K562 (cell line): ENCODE data around the gene CNPY2. TPM values are rescaled to one million over a fixed set of nuclear protein-coding genes. Genes with fewer than 3 reads are reported as not detected.

ENCODE experiments used
- ATAC-seq: fragments of 200-7000 bp; cut with Tn5 transposase; 3 replicates; pipeline ENCODE4 v1.9.1; 2020; ENCODE audit warnings: moderate library complexity
- BruUV-seq: library from RNA; stranded (reverse); fragments of 400-500 nt; replicated peaks from 2 replicates; lab custom pipeline; 2021; lab: Mats Ljungman, UMichigan
- CTCF ChIA-PET: fragments of 300-600 bp; formaldehyde crosslinking; extraction: SDS; loops from one replicate; lab custom pipeline; 2021; ENCODE audit warnings: low intra/inter-chr PET ratio; lab: Yijun Ruan, JAX
- POLR2A ChIA-PET: fragments of 300-600, 350-650 bp; sonication (Branson Sonifier 250); formaldehyde crosslinking; extraction: SDS; loops from one replicate; lab custom pipeline; 2021; ENCODE audit warnings: antibody characterized with exemption, inconsistent platforms; lab: Yijun Ruan, JAX
- DNase-seq, 4 experiments: peaks; one replicate each; pipeline versions ENCODE4 v3.0.0 to v3.0.0-alpha.2; 2011 to 2018; ENCODE audit warnings: low spot score in 3 of 4, mixed read lengths in 3 of 4; ENCODE audit errors: extremely low read depth in 1 of 4
- FAIRE-seq: peaks from 2 replicates; lab custom pipeline; 2011; peaks lifted over from hg19 to GRCh38; lab: Jason Lieb, UNC
- H2AFZ ChIP-seq: 2 replicates; pipeline ENCODE4 v1.6.0; 2011; ENCODE audit warnings: low read depth, low read length, control low read depth, inconsistent platforms
- H3K27ac ChIP-seq: fragments of 200-600 bp; 3 replicates; pipeline ENCODE4 v1.8.0; 2011; ENCODE audit warnings: low read depth, mild to moderate bottlenecking, control low read depth, inconsistent platforms, low read length, moderate library complexity, mixed read lengths; ENCODE audit errors: extremely low read depth
- H3K27me3 ChIP-seq, 2 experiments: fragments of 300-600 bp in 1 of 2; 2 replicates in 1 of 2; 3 replicates in 1 of 2; pipeline versions ENCODE4 v1.6.0 to v1.8.0; 2011; ENCODE audit warnings: inconsistent platforms in 2 of 2, low read length in 2 of 2, mild to moderate bottlenecking in 1 of 2, mixed read lengths in 1 of 2, moderate library complexity in 1 of 2; ENCODE audit not compliant: control insufficient read depth in 2 of 2, insufficient read depth in 2 of 2
- H3K36me3 ChIP-seq: fragments of 300-600 bp; 3 replicates; pipeline ENCODE4 v1.8.0; 2011; ENCODE audit warnings: mild to moderate bottlenecking, low read length, inconsistent platforms; ENCODE audit not compliant: control insufficient read depth, insufficient read depth
- H3K4me1 ChIP-seq, 2 experiments: fragments of 200-600 bp in 1 of 2; replicated peaks in 1 of 2; 2 replicates in 1 of 2; 3 replicates in 1 of 2; pipeline versions ENCODE4 v1.5.1 to v1.8.0; 2011; ENCODE audit warnings: inconsistent platforms in 2 of 2, low read length in 2 of 2, mild to moderate bottlenecking in 1 of 2, mixed read lengths in 1 of 2, moderate library complexity in 1 of 2; ENCODE audit not compliant: control insufficient read depth in 2 of 2, insufficient read depth in 2 of 2
- H3K4me2 ChIP-seq: 2 replicates; pipeline ENCODE4 v1.6.1; 2011; ENCODE audit warnings: low read length, control low read depth, inconsistent platforms, mixed read lengths; ENCODE audit not compliant: insufficient read depth
- H3K4me3 ChIP-seq: fragments of 200-600 bp; sonication (generic), shearing (Covaris generic); 2 replicates; pipeline ENCODE4 v1.5.1; 2016; ENCODE audit warnings: control low read depth, inconsistent platforms
- H3K79me2 ChIP-seq: fragments of 200-600 bp; 3 replicates; pipeline ENCODE4 v1.8.0; 2011; ENCODE audit warnings: low read length, inconsistent platforms; ENCODE audit not compliant: control insufficient read depth, insufficient read depth
- H3K9ac ChIP-seq, 2 experiments: 2 replicates each; pipeline versions ENCODE4 v1.6.0 to v1.6.1; 2011; ENCODE audit warnings: low read depth in 2 of 2, low read length in 2 of 2, control low read depth in 1 of 2, inconsistent platforms in 1 of 2, mild to moderate bottlenecking in 1 of 2, mixed read lengths in 1 of 2; ENCODE audit not compliant: insufficient read depth in 1 of 2
- H3K9me1 ChIP-seq: one replicate; pipeline ENCODE4 v1.6.0; 2011; ENCODE audit warnings: inconsistent platforms, mild to moderate bottlenecking, low read length, moderate library complexity; ENCODE audit not compliant: control insufficient read depth, insufficient read depth
- H3K9me3 ChIP-seq: replicated peaks from 2 replicates; pipeline ENCODE4 v1.5.1; 2011; ENCODE audit warnings: low read depth, low read length, inconsistent platforms; ENCODE audit not compliant: control insufficient read depth, insufficient read depth
- H4K20me1 ChIP-seq: replicated peaks from 2 replicates; pipeline ENCODE4 v1.6.1; 2011; ENCODE audit warnings: low read length, inconsistent platforms, mixed read lengths; ENCODE audit not compliant: control insufficient read depth, insufficient read depth
- SRSF9 ChIP-seq: fragments of 200-400 bp; formaldehyde crosslinking; IDR thresholded peaks from 2 replicates; pipeline ENCODE4 v1.6.1; 2017; ENCODE audit warnings: low read depth, low read length, borderline replicate concordance
- TFAM ChIP-seq: fragments of 250-450 bp; sonication (Bioruptor Pico); conservative IDR thresholded peaks from 2 replicates; pipeline ENCODE4 v1.5.0; 2021; ENCODE audit warnings: mild to moderate bottlenecking, moderate library complexity
- ZNF232 ChIP-seq: sonication (generic); formaldehyde crosslinking; IDR thresholded peaks from 2 replicates; pipeline ENCODE4 v1.8.0; 2022; ENCODE audit warnings: mild to moderate bottlenecking, missing genetic modification reagents
- WGBS: fragments of 100-300 bp; shearing (Covaris generic); methylation state at CpG from one replicate; pipeline ENCODE4 v1.1.6; 2016; ENCODE audit warnings: low coverage, mixed read lengths; ENCODE audit not compliant: insufficient coverage; ENCODE audit errors: missing lambda C conversion rate; 5-methylcytosine and 5-hydroxymethylcytosine counted together
- in situ Hi-C: fragments of 300-500 bp; cut with MboI; formaldehyde crosslinking; loops from 4 replicates; pipeline ENCODE4 v1.15.0; 2018; ENCODE audit warnings: inconsistent platforms, mixed read lengths
- intact Hi-C: fragments of 100-400 bp; cut with micrococcal nuclease; formaldehyde crosslinking; loops from 2 replicates; pipeline ENCODE4 v1.14.2; 2022
- polyA plus RNA-seq, 8 experiments: library from polyadenylated mRNA; depleted of rRNA in 4 of 8; stranded (reverse) in 5 of 8; unstranded in 3 of 8; fragments of >200 nt; fragmentation: Nextera tagmentation in 2 of 8; fragmentation: Illumina TruSeq in 1 of 8; extraction: Ambion mirVana in 2 of 8; extraction: Trizol in 1 of 8; gene quantifications; 2 replicates each; pipeline versions ENCODE4 v1.2.1 to v1.2.3, GENCODE V29; 2011 to 2014; ENCODE audit warnings: inconsistent platforms in 1 of 8, missing spikeins in 1 of 8
- total RNA-seq, 7 experiments: library from RNA; depleted of rRNA in 6 of 7; stranded (reverse); fragments of >200 nt in 6 of 7; fragmentation: Illumina TruSeq in 2 of 7; extraction: Trizol in 2 of 7; gene quantifications; 2 replicates each; pipeline versions ENCODE4 v1.2.1 to v1.2.3, GENCODE V29; 2011 to 2021; ENCODE audit warnings: low replicate concordance in 1 of 7

Gene CNPY2
- total and polyA plus RNA-seq, 9 of the 15 experiments (the other 6 are each of a cell fraction or from before 2014, with no cell fraction given), result 33.8 to 190 (median 138) TPM

- no peaks in the 10 kb centered on the region for H3K9me1 ChIP-seq
- FAIRE-seq (no peak), ATAC-seq (no peak), DNase-seq (no peak)
- 71% methylated on average over 10 of the region's 10 CpGs for WGBS
- H3K27ac ChIP-seq, result no peak within 1 kb of the TSS
- in situ Hi-C loops, result no loop called here
- H2AFZ ChIP-seq, result 0 out of 2 replicates have a peak within 1 kb of the TSS, but pooled peaks have one; percentile 74
- ChIA-PET POLR2A (interaction anchor here (0.6 to 19.4 kb wide), 5 partner anchors 11 to 76 kb away, joined by 3 to 274 read pairs (median 4); partner anchors contain the start of genes IL23A and PAN2), CTCF (no interaction called here)
- intact Hi-C loops, result loop anchor here (5.0 to 10.0 kb wide), 2 partner anchors 105 to 272 kb away; partner anchors contain the start of genes BAZ2A and SPRYD4
- TF ChIP-seq TFAM (CRISPR knock-in tag) (no peak), SRSF9 (no peak), ZNF232 (CRISPR knock-in tag) (no peak)
- no peak within 1 kb of the TSS for H3K4me3 ChIP-seq
- H3K4me2 ChIP-seq, result 0 out of 2 replicates have a peak within 1 kb of the TSS, but pooled peaks have one; percentile 88
- H3K9me3 ChIP-seq, result no peaks in the 10 kb centered on the region
- peak within 1 kb of the TSS; percentile 62 to 79; a peak in 3 of 4 replicates for H3K9ac ChIP-seq
- peaks cover 27% of the 10 kb centered on the region for H3K79me2 ChIP-seq
- H3K4me1 ChIP-seq, result peaks cover 13 to 15% of the 10 kb centered on the region in 2 experiments
- no peaks in the 10 kb centered on the region for H4K20me1 ChIP-seq
- BruUV-seq, result no TSS peak
- no peaks in the 10 kb centered on the region for H3K27me3 ChIP-seq
- no peaks in the 10 kb centered on the region for H3K36me3 ChIP-seq
Observed at GRCh38 chr12:56362130-56363059, 46.6 kb upstream of the CNPY2 start, which contains the start of gene APOF. TSS of gene APOF (minus strand) at chr12:56362857. CDS start at chr12:56362745, 112 bp downstream.
